SK-N-DZ (cell line): Measurements from ENCODE around the gene CCDC18.

Source experiments
- DNase-seq: peaks from one replicate; pipeline ENCODE4 v3.0.0-alpha.2; 2015; ENCODE audit warnings: low spot score
- small RNA-seq, 2 experiments: library from RNA; depleted of rRNA; stranded (forward); fragments of <200 nt; gene quantifications; one replicate each; pipeline ENCODE3, GENCODE V24; 2014

The CCDC18 gene

GRCh38 chr1:93313026-93313425 lies 132.5 kb downstream of the CCDC18 start:
- no peak for DNase-seq

GRCh38 chr1:93317207-93317606 lies 136.7 kb downstream of the CCDC18 start:
- DNase-seq = no peak

GRCh38 chr1:93317943-93318342 lies 137.4 kb downstream of the CCDC18 start:
- no peak for DNase-seq

- DNase-seq = no peak
Measured at GRCh38 chr1:93321720-93322119, 141.2 kb downstream of the CCDC18 start.

GRCh38 chr1:93322349-93322748 lies 141.8 kb downstream of the CCDC18 start:
- no peak for DNase-seq

GRCh38 chr1:93323185-93323820 lies 142.8 kb downstream of the CCDC18 start:
- no peak for DNase-seq

- DNase-seq = no peak
Measured at GRCh38 chr1:93324486-93325464, 144.3 kb downstream of the CCDC18 start.

Small RNA genes lying within 50 kb of the gene (small RNA-seq; reads per million reads assigned to genes)
- 0 reads per million in 2 experiments for gene AC126124.1
- 0 reads per million in 2 experiments for gene AL139421.1
